Suprapubic skin (tissue), 4 donors: ENCODE results near the gene FRMD4A. TPM values are rescaled to one million over a fixed set of nuclear protein-coding genes. Genes with fewer than 3 reads are reported as not detected.

Experiments used
- DNase-seq, 2 donors: peaks; one replicate each; pipeline ENCODE4 v3.0.0-alpha.2; 2019; ENCODE audit warnings: low spot score in 2 of 2
- H3K27ac ChIP-seq: fragments of 200-600 bp; sonication (generic); one replicate; pipeline ENCODE4 v1.5.1; 2019
- H3K27me3 ChIP-seq: fragments of 200-600 bp; sonication (generic); one replicate; pipeline ENCODE4 v1.5.1; 2019
- H3K36me3 ChIP-seq: fragments of 200-600 bp; sonication (generic); one replicate; pipeline ENCODE4 v1.5.1; 2019
- H3K4me1 ChIP-seq: fragments of 200-600 bp; sonication (generic); one replicate; pipeline ENCODE4 v1.5.1; 2019
- H3K4me3 ChIP-seq: fragments of 200-600 bp; sonication (generic); one replicate; pipeline ENCODE4 v1.5.1; 2019; ENCODE audit warnings: mild to moderate bottlenecking
- H3K9me3 ChIP-seq: fragments of 200-600 bp; sonication (generic); one replicate; pipeline ENCODE4 v1.5.1; 2019
- CTCF ChIP-seq, 2 donors: fragments of 200-600 bp in 1 of 2; fragments of 450-650 bp in 1 of 2; sonication (generic) in 1 of 2; IDR thresholded peaks; one replicate each; pipeline ENCODE4 v1.5.1; 2016 to 2019; ENCODE audit warnings: antibody characterized with exemption in 2 of 2, mild to moderate bottlenecking in 1 of 2, moderate library complexity in 1 of 2
- EP300 ChIP-seq: sonication (generic); formaldehyde crosslinking; IDR thresholded peaks from one replicate; pipeline ENCODE4 v1.6.1; 2017; ENCODE audit warnings: antibody characterized with exemption
- POLR2A ChIP-seq, 2 donors: fragments of 450-650 bp; IDR thresholded peaks; one replicate each; pipeline ENCODE4 v1.6.1; 2017; ENCODE audit warnings: antibody characterized with exemption in 2 of 2, mild to moderate bottlenecking in 2 of 2, moderate library complexity in 2 of 2
- POLR2AphosphoS5 ChIP-seq, 3 donors: sonication (generic); formaldehyde crosslinking; IDR thresholded peaks; one replicate each; pipeline ENCODE4 v1.6.1; 2017; ENCODE audit warnings: antibody characterized with exemption in 3 of 3
- WGBS: methylation state at CpG from one replicate; pipeline ENCODE4 v1.1.5; 2018; 5-methylcytosine and 5-hydroxymethylcytosine counted together
- total RNA-seq, 4 donors: library from RNA; depleted of rRNA; stranded (reverse); fragments of >200 nt; gene quantifications; one replicate each; pipeline ENCODE4 v1.1.0, GENCODE V29; 2016

The FRMD4A gene
- total RNA-seq, 4 donors from 2014 or later: 27.4 to 86.3 (median 58.0) TPM

GRCh38 chr10:13809427-13809826 is 521.3 kb downstream of the FRMD4A start:
- Histone ChIP-seq H3K27me3 (no peaks in the 10 kb centered on the region), H3K4me1 (no peaks in the 10 kb centered on the region), H3K36me3 (no peaks in the 10 kb centered on the region), H3K9me3 (no peaks in the 10 kb centered on the region), H3K27ac (no peak overlapping the region), H3K4me3 (no peak overlapping the region)
- WGBS: 60% methylated on average over 6 of the region's 6 CpGs
- TF ChIP-seq EP300: no peak
- TF ChIP-seq POLR2A (IDR thresholded peaks at IDR 0.05): no peak
- TF ChIP-seq POLR2AphosphoS5 (IDR thresholded peaks at IDR 0.05): no peak
- TF ChIP-seq CTCF (IDR thresholded peaks at IDR 0.05): no peak
- no peak for DNase-seq

GRCh38 chr10:13808556-13809391 is 522.0 kb downstream of the FRMD4A start:
- 83% methylated on average over 15 of the region's 15 CpGs for WGBS
- TF ChIP-seq CTCF (IDR thresholded peaks at IDR 0.05) (no peak), POLR2AphosphoS5 (IDR thresholded peaks at IDR 0.05) (no peak), EP300 (no peak), POLR2A (IDR thresholded peaks at IDR 0.05) (no peak)
- Histone ChIP-seq H3K9me3 (no peaks in the 10 kb centered on the region), H3K27ac (no peak overlapping the region), H3K36me3 (no peaks in the 10 kb centered on the region), H3K4me3 (no peak overlapping the region), H3K4me1 (no peaks in the 10 kb centered on the region), H3K27me3 (no peaks in the 10 kb centered on the region)
- DNase-seq: no peak

- WGBS: 52% methylated on average over 3 of the region's 3 CpGs
- Histone ChIP-seq H3K36me3 (no peaks in the 10 kb centered on the region), H3K27ac (no peak overlapping the region), H3K4me1 (no peaks in the 10 kb centered on the region), H3K27me3 (no peaks in the 10 kb centered on the region), H3K4me3 (no peak overlapping the region), H3K9me3 (no peaks in the 10 kb centered on the region)
- TF ChIP-seq EP300 (no peak), POLR2A (IDR thresholded peaks at IDR 0.05) (no peak), CTCF (IDR thresholded peaks at IDR 0.05) (no peak), POLR2AphosphoS5 (IDR thresholded peaks at IDR 0.05) (no peak)
- DNase-seq: no peak
Measured at GRCh38 chr10:13806419-13806818, 524.3 kb downstream of the FRMD4A start.

- WGBS: 70% methylated on average over 18 of the region's 18 CpGs
- TF ChIP-seq CTCF (IDR thresholded peaks at IDR 0.05) (no peak), EP300 (no peak), POLR2A (IDR thresholded peaks at IDR 0.05) (no peak), POLR2AphosphoS5 (IDR thresholded peaks at IDR 0.05) (no peak)
- DNase-seq: no peak
- no peaks in the 10 kb centered on the region for H3K4me1 ChIP-seq
- no peak overlapping the region for H3K4me3 ChIP-seq
- no peaks in the 10 kb centered on the region for H3K27me3 ChIP-seq
- H3K27ac ChIP-seq: no peak overlapping the region
- no peaks in the 10 kb centered on the region for H3K9me3 ChIP-seq
- H3K36me3 ChIP-seq: no peaks in the 10 kb centered on the region
Measured at GRCh38 chr10:13803566-13804554, 526.9 kb downstream of the FRMD4A start.

- H3K9me3 ChIP-seq: no peaks in the 10 kb centered on the region
- TF ChIP-seq EP300 (no peak), POLR2AphosphoS5 (IDR thresholded peaks at IDR 0.05) (no peak), POLR2A (IDR thresholded peaks at IDR 0.05) (no peak), CTCF (IDR thresholded peaks at IDR 0.05) (no peak)
Measured at GRCh38 chr10:13801907-13802288, 528.8 kb downstream of the FRMD4A start.

More at GRCh38 chr10:13801907-13802288, 528.8 kb downstream of the FRMD4A start:
- DNase-seq: no peak
- Histone ChIP-seq H3K4me3 (no peak overlapping the region), H3K4me1 (no peaks in the 10 kb centered on the region), H3K27ac (no peak overlapping the region), H3K27me3 (no peaks in the 10 kb centered on the region), H3K36me3 (no peaks in the 10 kb centered on the region)
- WGBS: 56% methylated on average over 2 of the region's 2 CpGs
